Keratinocyte (primary cell): ENCODE measurements around the gene LRRC19. TPM values are rescaled to one million over a fixed set of nuclear protein-coding genes. Genes with fewer than 3 reads are reported as not detected.
A peak's percentile ranks its signal among the peaks of the same experiment; 100 is the strongest.

Experiments used
- DNase-seq: peaks from one replicate; pipeline ENCODE4 v3.0.0-alpha.2; 2011; ENCODE audit warnings: low read depth, missing footprints, low spot score
- FAIRE-seq: peaks from 2 replicates; lab custom pipeline; 2011; peaks lifted over from hg19 to GRCh38; lab: Jason Lieb, UNC
- H2AFZ ChIP-seq: 2 replicates; pipeline ENCODE4 v1.6.0; 2012; ENCODE audit warnings: low read length, control low read depth, inconsistent platforms; ENCODE audit not compliant: control insufficient read depth
- H3K27ac ChIP-seq: 2 replicates; pipeline ENCODE4 v1.5.1; 2011; ENCODE audit warnings: low read length; ENCODE audit not compliant: control insufficient read depth, insufficient read depth
- H3K27me3 ChIP-seq: 3 replicates; pipeline ENCODE4 v1.6.0; 2011; ENCODE audit warnings: low read length; ENCODE audit not compliant: control insufficient read depth, insufficient read depth; ENCODE audit errors: extremely low read depth
- H3K36me3 ChIP-seq, 2 experiments: 2 replicates in 1 of 2; 3 replicates in 1 of 2; pipeline ENCODE4 v1.5.1; 2011; ENCODE audit warnings: low read length in 2 of 2, mild to moderate bottlenecking in 1 of 2; ENCODE audit not compliant: control insufficient read depth in 2 of 2, insufficient read depth in 2 of 2; ENCODE audit errors: extremely low read depth in 1 of 2
- H3K4me1 ChIP-seq: 3 replicates; pipeline ENCODE4 v1.5.1; 2011; ENCODE audit warnings: low read length; ENCODE audit not compliant: control insufficient read depth, insufficient read depth; ENCODE audit errors: extremely low read depth
- H3K4me2 ChIP-seq: 3 replicates; pipeline ENCODE4 v1.6.0; 2011; ENCODE audit warnings: low read depth, low read length; ENCODE audit not compliant: control insufficient read depth, insufficient read depth; ENCODE audit errors: extremely low read depth
- H3K4me3 ChIP-seq, 3 experiments: fragments of 200-600 bp in 1 of 3; sonication (generic) in 1 of 3; 2 replicates in 2 of 3; 3 replicates in 1 of 3; pipeline ENCODE4 v1.5.1; 2011 to 2016; ENCODE audit warnings: low read length in 3 of 3, mild to moderate bottlenecking in 3 of 3, control low read depth in 2 of 3, inconsistent platforms in 1 of 3, low read depth in 1 of 3, mixed read lengths in 1 of 3, mixed run types in 1 of 3, moderate library complexity in 1 of 3; ENCODE audit not compliant: control insufficient read depth in 2 of 3, insufficient read depth in 2 of 3; ENCODE audit errors: extremely low read depth in 1 of 3
- H3K79me2 ChIP-seq: 2 replicates; pipeline ENCODE4 v1.6.0; 2012; ENCODE audit warnings: low read length; ENCODE audit not compliant: control insufficient read depth, insufficient read depth
- H3K9ac ChIP-seq: 3 replicates; pipeline ENCODE4 v1.6.0; 2011; ENCODE audit warnings: low read length; ENCODE audit not compliant: control insufficient read depth, insufficient read depth; ENCODE audit errors: extremely low read depth
- H3K9me1 ChIP-seq: 3 replicates; pipeline ENCODE4 v1.6.0; 2011; ENCODE audit warnings: low read length; ENCODE audit not compliant: control insufficient read depth, insufficient read depth; ENCODE audit errors: extremely low read depth
- H3K9me3 ChIP-seq: 2 replicates; pipeline ENCODE4 v1.5.1; 2012; ENCODE audit warnings: low read depth, low read length; ENCODE audit not compliant: control insufficient read depth
- H4K20me1 ChIP-seq: 3 replicates; pipeline ENCODE4 v1.6.0; 2011; ENCODE audit warnings: low read length; ENCODE audit not compliant: control insufficient read depth, insufficient read depth; ENCODE audit errors: extremely low read depth
- EZH2 ChIP-seq: IDR thresholded peaks from one replicate; pipeline ENCODE4 v1.6.1; 2012; ENCODE audit warnings: inconsistent platforms, mild to moderate bottlenecking, low read length, moderate library complexity
- dilution Hi-C: fragments of 300-500 bp; cut with MboI; formaldehyde crosslinking; loops from one replicate; pipeline ENCODE4 v1.7.0; 2020; ENCODE audit warnings: low sequenced_read_pairs; ENCODE audit not compliant: extremely low pct_ligation_motif_present
- polyA plus RNA-seq, 5 experiments: library from polyadenylated mRNA; depleted of rRNA in 3 of 5; stranded (reverse) in 3 of 5; stranded (forward) in 1 of 5; unstranded in 1 of 5; fragments of >200 nt; gene quantifications; 1 replicate in 1 of 5; 2 replicates in 3 of 5; 3 replicates in 1 of 5; pipeline versions ENCODE4 v1.2.1 to v1.2.3, GENCODE V29; 2011 to 2012; ENCODE audit warnings: missing spikeins in 2 of 5, low read depth in 1 of 5, low replicate concordance in 1 of 5
- TF ChIP-seq, protein P1 (sequence below), 3 experiments: IDR thresholded peaks in 1 of 3; conservative IDR thresholded peaks in 1 of 3; optimal IDR thresholded peaks in 1 of 3; 2 replicates in 2 of 3; 3 replicates in 1 of 3; pipeline versions ENCODE3 to v1.5.1; 2011; ENCODE audit warnings: low read length in 3 of 3, mild to moderate bottlenecking in 3 of 3, moderate library complexity in 2 of 3, control low read depth in 1 of 3, inconsistent platforms in 1 of 3; ENCODE audit not compliant: insufficient read depth in 2 of 3; ENCODE audit errors: extremely low read depth in 1 of 3

The LRRC19 gene
- polyA plus RNA-seq, 1 donor (not counting 4 experiments of a cell fraction or from before 2014, with no cell fraction given), result not detected

DNA sequence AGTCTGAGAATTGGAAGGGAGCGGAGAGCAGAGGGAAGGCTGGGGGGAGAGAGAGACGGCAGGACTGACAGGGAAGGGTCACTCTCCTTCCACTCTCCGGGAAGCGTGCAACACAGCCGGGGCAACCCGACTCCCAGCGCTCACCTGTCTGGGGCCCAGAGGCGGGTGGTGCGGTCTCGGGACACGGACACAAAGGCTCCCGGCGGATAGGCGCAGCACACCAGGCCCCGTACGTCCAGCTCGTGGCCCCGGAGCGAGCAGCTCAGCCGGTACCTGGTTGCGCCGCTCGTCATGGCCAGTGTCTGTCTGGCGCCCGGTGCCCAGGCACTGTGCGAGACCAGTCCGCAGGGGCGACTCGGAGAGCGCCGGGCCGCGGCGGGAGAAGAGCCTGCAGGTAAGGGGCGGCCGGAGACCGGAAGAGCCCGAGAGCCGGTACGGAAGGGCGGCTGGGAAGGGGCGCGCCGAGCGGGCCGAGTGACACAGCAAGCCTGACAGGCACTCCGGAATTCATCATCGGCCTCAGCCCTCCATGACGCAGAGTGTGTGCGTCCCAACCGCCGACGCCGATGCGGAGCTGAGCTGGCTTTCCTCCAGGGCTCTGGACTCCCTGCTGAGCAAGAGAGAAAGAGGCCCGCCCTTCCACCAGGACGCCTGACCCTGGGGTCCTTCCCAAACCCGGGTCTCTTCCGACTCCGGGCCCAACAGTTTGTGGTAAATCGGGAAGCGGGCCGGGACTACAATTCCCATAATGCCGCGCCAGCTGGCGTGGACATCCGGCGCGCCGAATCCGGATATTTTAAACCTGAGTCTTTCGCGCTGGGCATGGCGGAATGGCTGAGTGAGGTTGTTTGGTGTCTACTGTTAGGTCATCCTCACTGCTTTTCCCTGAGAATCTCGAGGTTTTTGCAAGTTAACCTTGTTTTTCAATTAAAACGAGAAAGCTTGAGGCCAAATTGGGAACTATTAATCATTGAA is 58.4 kb downstream of the LRRC19 start, which contains the start of gene PLAA:
Gene PLAA (minus strand): TSS at position 490 of the 975 bp plus-strand sequence. CDS start 197 bp downstream, at position 293.
- H3K9me1 ChIP-seq, result no peaks in the 10 kb centered on the region
- peaks cover 49% of the 10 kb centered on the region for H3K79me2 ChIP-seq
- H3K4me2 ChIP-seq, result peak within 1 kb of the TSS; percentile 99

DNA sequence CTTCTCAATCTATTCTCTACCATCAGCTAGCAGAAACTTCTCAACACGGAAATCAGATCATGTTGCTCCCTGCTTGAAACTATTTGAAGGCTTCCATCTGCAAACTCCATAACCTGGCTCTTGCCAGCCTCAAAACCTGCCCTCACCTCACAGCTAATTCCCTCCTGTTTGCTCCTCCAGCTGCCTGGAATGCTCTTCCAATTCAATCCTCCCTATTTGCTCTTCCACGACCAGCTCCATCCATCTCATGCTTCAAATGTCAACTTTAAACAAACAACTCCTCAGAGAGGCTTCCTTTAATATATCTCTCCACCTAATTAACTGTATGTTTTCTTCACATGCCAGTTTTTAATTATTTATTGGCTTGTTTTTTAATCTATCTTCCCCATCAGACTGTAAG is 59.9 kb downstream of the LRRC19 start:
- no peak for TF ChIP-seq EZH2
- TF ChIP-seq, protein P1, sequence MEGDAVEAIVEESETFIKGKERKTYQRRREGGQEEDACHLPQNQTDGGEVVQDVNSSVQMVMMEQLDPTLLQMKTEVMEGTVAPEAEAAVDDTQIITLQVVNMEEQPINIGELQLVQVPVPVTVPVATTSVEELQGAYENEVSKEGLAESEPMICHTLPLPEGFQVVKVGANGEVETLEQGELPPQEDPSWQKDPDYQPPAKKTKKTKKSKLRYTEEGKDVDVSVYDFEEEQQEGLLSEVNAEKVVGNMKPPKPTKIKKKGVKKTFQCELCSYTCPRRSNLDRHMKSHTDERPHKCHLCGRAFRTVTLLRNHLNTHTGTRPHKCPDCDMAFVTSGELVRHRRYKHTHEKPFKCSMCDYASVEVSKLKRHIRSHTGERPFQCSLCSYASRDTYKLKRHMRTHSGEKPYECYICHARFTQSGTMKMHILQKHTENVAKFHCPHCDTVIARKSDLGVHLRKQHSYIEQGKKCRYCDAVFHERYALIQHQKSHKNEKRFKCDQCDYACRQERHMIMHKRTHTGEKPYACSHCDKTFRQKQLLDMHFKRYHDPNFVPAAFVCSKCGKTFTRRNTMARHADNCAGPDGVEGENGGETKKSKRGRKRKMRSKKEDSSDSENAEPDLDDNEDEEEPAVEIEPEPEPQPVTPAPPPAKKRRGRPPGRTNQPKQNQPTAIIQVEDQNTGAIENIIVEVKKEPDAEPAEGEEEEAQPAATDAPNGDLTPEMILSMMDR (optimal IDR thresholded peaks at IDR 0.05 in 1 of 3, IDR thresholded peaks at IDR 0.05 in 1 of 3, conservative IDR thresholded peaks at IDR 0.05 in 1 of 3; ENCODE audit: extremely low read depth in 1 of 3, insufficient read depth in 2 of 3, low read length in 3 of 3), result no peak
- Histone ChIP-seq H3K4me2 (peak overlapping the region; percentile 99), H3K27ac (peak overlapping the region; percentile 99), H4K20me1 (no peaks in the 10 kb centered on the region), H2AFZ (no peak overlapping the region), H3K79me2 (peaks cover 64% of the 10 kb centered on the region), H3K9me1 (no peaks in the 10 kb centered on the region), H3K9ac (peak overlapping the region; percentile 99), H3K4me1 (peaks cover 19% of the 10 kb centered on the region), H3K4me3 (peak overlapping the region; percentile 83 to 86 (median 85)), H3K36me3 (peaks cover 0 to 3% of the 10 kb centered on the region in 2 experiments), H3K27me3 (no peaks in the 10 kb centered on the region), H3K9me3 (no peaks in the 10 kb centered on the region)
- FAIRE-seq, result no peak
- dilution Hi-C loops, result no loop called here
- DNase-seq, result no peak

More for the DNA sequence above, 58.4 kb downstream of the LRRC19 start, which contains the start of gene PLAA:
- Histone ChIP-seq H3K4me3 (peak within 1 kb of the TSS; percentile 83 to 86 (median 85)), H3K4me1 (peaks cover 19% of the 10 kb centered on the region), H3K9me3 (no peaks in the 10 kb centered on the region), H3K36me3 (peaks cover 0 to 3% of the 10 kb centered on the region in 2 experiments), H3K27me3 (no peaks in the 10 kb centered on the region), H3K27ac (peak within 1 kb of the TSS; percentile 99), H3K9ac (peak within 1 kb of the TSS; percentile 99), H4K20me1 (no peaks in the 10 kb centered on the region), H2AFZ (peak within 1 kb of the TSS; percentile 97)
- dilution Hi-C loops, result no loop called here
- TF ChIP-seq, protein P1 (optimal IDR thresholded peaks at IDR 0.05 in 1 of 3, IDR thresholded peaks at IDR 0.05 in 1 of 3, conservative IDR thresholded peaks at IDR 0.05 in 1 of 3; ENCODE audit: extremely low read depth in 1 of 3, insufficient read depth in 2 of 3, low read length in 3 of 3), result peak in 1 of 3 experiments; percentile 7
- TF ChIP-seq EZH2, result no peak
- peak; percentile 36 for DNase-seq
- FAIRE-seq, result peak; percentile 5

Other genes with a start within 250 kb of the LRRC19 start
- gene CAAP1, start 112.9 kb downstream of the LRRC19 start, polyA plus RNA-seq, result 7.4 to 14.4 TPM (median 9.0 TPM) in 3 replicates
- gene PLAA, start 58.4 kb downstream of the LRRC19 start, polyA plus RNA-seq, result 15.0 to 30.3 TPM (median 25.3 TPM) in 3 replicates
- gene IFT74, start 49.3 kb downstream of the LRRC19 start, polyA plus RNA-seq, result 8.7 to 12.9 TPM (median 9.1 TPM) in 3 replicates
- 0.01 to 0.05 TPM (median 0.03 TPM) in 3 replicates for gene TEK, start 103.6 kb upstream of the LRRC19 start, polyA plus RNA-seq